IPS-15b (cell line): Measurements from ENCODE around the gene NCF2.

Source experiments
- H3K27me3 ChIP-seq: one replicate; pipeline ENCODE4 v1.6.1; 2013; ENCODE audit warnings: low read length; ENCODE audit not compliant: control insufficient read depth, insufficient read depth
- H3K36me3 ChIP-seq: one replicate; pipeline ENCODE4 v1.6.1; 2013; ENCODE audit warnings: low read length; ENCODE audit not compliant: control insufficient read depth, insufficient read depth
- H3K4me1 ChIP-seq: one replicate; pipeline ENCODE4 v1.6.1; 2013; ENCODE audit warnings: mild to moderate bottlenecking, low read length; ENCODE audit not compliant: control insufficient read depth, insufficient read depth
- H3K4me3 ChIP-seq: one replicate; pipeline ENCODE4 v1.5.1; 2013; ENCODE audit warnings: low read depth, low read length
- H3K9ac ChIP-seq: one replicate; pipeline ENCODE4 v1.6.1; 2013; ENCODE audit warnings: low read depth, mild to moderate bottlenecking, low read length
- H3K9me3 ChIP-seq: one replicate; pipeline ENCODE4 v1.6.1; 2013; ENCODE audit warnings: mild to moderate bottlenecking, low read length; ENCODE audit not compliant: control insufficient read depth, insufficient read depth

NCF2 gene

GRCh38 chr1:183565261-183565660, 25.0 kb downstream of the NCF2 start:
- Histone ChIP-seq H3K4me3 (no peak overlapping the region), H3K9me3 (no peaks in the 10 kb centered on the region), H3K27me3 (no peaks in the 10 kb centered on the region), H3K4me1 (no peaks in the 10 kb centered on the region), H3K36me3 (no peaks in the 10 kb centered on the region), H3K9ac (no peak overlapping the region)

- Histone ChIP-seq H3K4me3 (no peak overlapping the region), H3K36me3 (no peaks in the 10 kb centered on the region), H3K9me3 (no peaks in the 10 kb centered on the region), H3K27me3 (no peaks in the 10 kb centered on the region), H3K4me1 (no peaks in the 10 kb centered on the region), H3K9ac (no peak overlapping the region)
Measured at GRCh38 chr1:183562701-183563100, 27.6 kb downstream of the NCF2 start.

GRCh38 chr1:183559061-183559460, 31.2 kb downstream of the NCF2 start:
- Histone ChIP-seq H3K4me3 (no peak overlapping the region), H3K9ac (no peak overlapping the region), H3K36me3 (no peaks in the 10 kb centered on the region), H3K27me3 (no peaks in the 10 kb centered on the region), H3K9me3 (no peaks in the 10 kb centered on the region), H3K4me1 (no peaks in the 10 kb centered on the region)

- Histone ChIP-seq H3K4me1 (no peaks in the 10 kb centered on the region), H3K9ac (no peak overlapping the region), H3K9me3 (no peaks in the 10 kb centered on the region), H3K27me3 (no peaks in the 10 kb centered on the region), H3K4me3 (no peak overlapping the region), H3K36me3 (peaks cover 17% of the 10 kb centered on the region)
Measured at GRCh38 chr1:183554577-183554976, 35.7 kb downstream of the NCF2 start.

- Histone ChIP-seq H3K4me3 (no peak overlapping the region), H3K9me3 (no peaks in the 10 kb centered on the region), H3K4me1 (no peaks in the 10 kb centered on the region), H3K27me3 (no peaks in the 10 kb centered on the region), H3K9ac (no peak overlapping the region), H3K36me3 (peaks cover 23% of the 10 kb centered on the region)
Measured at GRCh38 chr1:183553764-183554163, 36.5 kb downstream of the NCF2 start.

- H3K4me1 ChIP-seq, result no peaks in the 10 kb centered on the region
- H3K27me3 ChIP-seq, result no peaks in the 10 kb centered on the region
- no peak overlapping the region for H3K4me3 ChIP-seq
- H3K9ac ChIP-seq, result no peak overlapping the region
- peaks cover 27% of the 10 kb centered on the region for H3K36me3 ChIP-seq
- no peaks in the 10 kb centered on the region for H3K9me3 ChIP-seq
Measured at GRCh38 chr1:183553331-183553730, 36.9 kb downstream of the NCF2 start.

GRCh38 chr1:183552891-183553290, 37.4 kb downstream of the NCF2 start:
- Histone ChIP-seq H3K4me3 (no peak overlapping the region), H3K9me3 (no peaks in the 10 kb centered on the region), H3K27me3 (no peaks in the 10 kb centered on the region), H3K9ac (no peak overlapping the region), H3K36me3 (peaks cover 30% of the 10 kb centered on the region), H3K4me1 (no peaks in the 10 kb centered on the region)

- peaks cover under 1% of the 10 kb centered on the region for H3K4me1 ChIP-seq
Measured at GRCh38 chr1:183552441-183552840, 37.8 kb downstream of the NCF2 start.

GRCh38 chr1:183551924-183552323, 38.3 kb downstream of the NCF2 start:
- no peak overlapping the region for H3K4me3 ChIP-seq
- peaks cover 30% of the 10 kb centered on the region for H3K36me3 ChIP-seq
- H3K9ac ChIP-seq, result no peak overlapping the region

More at GRCh38 chr1:183552441-183552840, 37.8 kb downstream of the NCF2 start:
- no peaks in the 10 kb centered on the region for H3K9me3 ChIP-seq
- peaks cover 30% of the 10 kb centered on the region for H3K36me3 ChIP-seq
- no peak overlapping the region for H3K4me3 ChIP-seq
- H3K27me3 ChIP-seq, result no peaks in the 10 kb centered on the region
- no peak overlapping the region for H3K9ac ChIP-seq

GRCh38 chr1:183550915-183551314, 39.3 kb downstream of the NCF2 start:
- no peak overlapping the region for H3K9ac ChIP-seq
- H3K4me3 ChIP-seq, result no peak overlapping the region
- no peaks in the 10 kb centered on the region for H3K27me3 ChIP-seq
- no peaks in the 10 kb centered on the region for H3K9me3 ChIP-seq
- H3K36me3 ChIP-seq, result peaks cover 32% of the 10 kb centered on the region
- H3K4me1 ChIP-seq, result peaks cover 12% of the 10 kb centered on the region

More at GRCh38 chr1:183551924-183552323, 38.3 kb downstream of the NCF2 start:
- Histone ChIP-seq H3K4me1 (peaks cover 5% of the 10 kb centered on the region), H3K27me3 (no peaks in the 10 kb centered on the region), H3K9me3 (no peaks in the 10 kb centered on the region)

GRCh38 chr1:183548116-183548515, 42.1 kb downstream of the NCF2 start:
- H3K27me3 ChIP-seq, result no peaks in the 10 kb centered on the region
- peaks cover 38% of the 10 kb centered on the region for H3K36me3 ChIP-seq
- H3K4me1 ChIP-seq, result peaks cover 12% of the 10 kb centered on the region
- no peak overlapping the region for H3K9ac ChIP-seq
- H3K4me3 ChIP-seq, result no peak overlapping the region
- H3K9me3 ChIP-seq, result no peaks in the 10 kb centered on the region

GRCh38 chr1:183546427-183546826, 43.8 kb downstream of the NCF2 start:
- Histone ChIP-seq H3K4me1 (peaks cover 12% of the 10 kb centered on the region), H3K36me3 (peaks cover 30% of the 10 kb centered on the region), H3K9ac (no peak overlapping the region), H3K4me3 (no peak overlapping the region), H3K9me3 (no peaks in the 10 kb centered on the region), H3K27me3 (no peaks in the 10 kb centered on the region)
